ENCODE results near the gene TIMM22. TPM values are rescaled to one million over a fixed set of nuclear protein-coding genes. Genes with fewer than 3 reads are reported as not detected.
A peak's percentile ranks its signal among the peaks of the same experiment; 100 is the strongest.

Gene TIMM22
- total and polyA plus RNA-seq, 2 of the 13 experiments (the other 11 are each of a cell fraction or from before 2014, with no cell fraction given), result 6.2 to 15.5 TPM

GRCh38 chr17:954431-955164 lies 42.3 kb upstream of the TIMM22 start:
- Histone ChIP-seq H3K4me3 (replicated peaks in 1 of 3; ENCODE audit: insufficient read depth in 1 of 3, low read depth in 2 of 3, low read length in 3 of 3) (peak overlapping the region in 1 of 3 experiments; percentile 37; a peak in 2 of 6 replicates), H3K4me1 (ENCODE audit: insufficient read depth, low read length) (peaks cover 33% of the 10 kb centered on the region), H3K27ac (ENCODE audit: extremely low read length, insufficient read depth, low read length) (peak overlapping the region; percentile 43), H3K27me3 (ENCODE audit: control insufficient read depth in 1 of 2, insufficient read depth in 2 of 2, low read length in 2 of 2) (no peaks in the 10 kb centered on the region), H3K9me3 (ENCODE audit: low read length) (no peaks in the 10 kb centered on the region), H3K36me3 (replicated peaks in 1 of 2; ENCODE audit: control insufficient read depth in 1 of 2, insufficient read depth in 2 of 2, low read length in 2 of 2) (no peaks in the 10 kb centered on the region; a peak in 1 of 5 replicates), H3K9ac (ENCODE audit: insufficient read depth, low read depth, low read length) (peak overlapping the region; percentile 47), H2AFZ (ENCODE audit: low read length) (no peak overlapping the region), H3K79me2 (ENCODE audit: insufficient read depth, low read length) (peaks cover 13% of the 10 kb centered on the region), H3K4me2 (ENCODE audit: low read depth, low read length) (peak overlapping the region; percentile 69), H4K20me1 (ENCODE audit: insufficient read depth, low read length) (no peaks in the 10 kb centered on the region; the same call in 1 of the 2 replicates)
- ATAC-seq, result peak; percentile 89
- in situ Hi-C loops (cut with HindIII; ENCODE audit: extremely low pct_ligation_motif_present, low pct_unique_long_range_greater_than_20kb) (no loop called here), intact Hi-C loops (cut with micrococcal nuclease; ENCODE audit: unreplicated experiment) (loop anchor here (2.0 kb wide), 1 partner anchor 20 kb away; no protein-coding TSS in a partner anchor)
- DNase-seq (ENCODE audit: low spot score), result peak; percentile 90
- ChIA-PET POLR2A (interaction anchor here (1.0 to 2.1 kb wide), 4 partner anchors 17 to 25 kb away, joined by 3 to 12 read pairs (median 8); partner anchors contain the start of gene NXN), CTCF (ENCODE audit: low intra/inter-chr PET ratio, low total read pairs) (no interaction called here)
- 21% methylated on average over 23 of the region's 23 CpGs for WGBS (ENCODE audit: low lambda C conversion rate)
- BruUV-seq (replicated peaks), result no TSS peak
- FAIRE-seq, result peak; percentile 73
- TF ChIP-seq ZNF318 (CRISPR knock-in tag; IDR thresholded peaks at IDR 0.05) (no peak), PRDM4 (CRISPR knock-in tag; IDR thresholded peaks at IDR 0.05; ENCODE audit: borderline replicate concordance) (no peak), NFKB2 (CRISPR knock-in tag; IDR thresholded peaks at IDR 0.05; ENCODE audit: borderline replicate concordance) (no peak), ZSCAN9 (CRISPR knock-in tag; IDR thresholded peaks at IDR 0.05; ENCODE audit: borderline replicate concordance) (peak; percentile 27; the same call in 1 of the 2 replicates), KLF16 (CRISPR knock-in tag; IDR thresholded peaks at IDR 0.05) (0 out of 4 replicates have a peak, but pooled peaks of 1 of the 2 experiments have one; percentile 54), FOXP4 (CRISPR knock-in tag; IDR thresholded peaks at IDR 0.05) (peak; percentile 60; the same call in 1 of the 2 replicates), KLF12 (CRISPR knock-in tag; IDR thresholded peaks at IDR 0.05; ENCODE audit: borderline replicate concordance) (no peak), PPARG (CRISPR knock-in tag; conservative IDR thresholded peaks at IDR 0.05) (no peak), RCOR2 (CRISPR knock-in tag; IDR thresholded peaks at IDR 0.05) (0 out of 2 replicates have a peak, but pooled peaks have one; percentile 21), MXI1 (IDR thresholded peaks at IDR 0.05; ENCODE audit: borderline replicate concordance, low read depth, low read length) (no peak)
